Kidney epithelial cell (primary cell): ENCODE results near the gene EN2. TPM values are rescaled to one million over a fixed set of nuclear protein-coding genes. Genes with fewer than 3 reads are reported as not detected.

Experiments
- DNase-seq: peaks from one replicate; pipeline ENCODE4 v3.0.0-alpha.2; 2010; ENCODE audit warnings: low read depth
- H3K27me3 ChIP-seq: 2 replicates; pipeline ENCODE4 v1.6.0; 2011; ENCODE audit warnings: low read length; ENCODE audit not compliant: control insufficient read depth, insufficient read depth
- H3K36me3 ChIP-seq: 2 replicates; pipeline ENCODE4 v1.5.1; 2011; ENCODE audit warnings: low read length; ENCODE audit not compliant: control insufficient read depth, insufficient read depth
- H3K4me3 ChIP-seq: 2 replicates; pipeline ENCODE4 v1.5.1; 2011; ENCODE audit warnings: low read depth, mild to moderate bottlenecking, control low read depth, low read length
- CTCF ChIP-seq: IDR thresholded peaks from 2 replicates; pipeline ENCODE4 v1.5.1; 2011; ENCODE audit warnings: mild to moderate bottlenecking, moderate library complexity, low read length, control low read depth, inconsistent platforms; ENCODE audit not compliant: insufficient read depth, poor library complexity, severe bottlenecking
- total RNA-seq: library from RNA; depleted of rRNA; stranded (reverse); fragments of >200 nt; gene quantifications from 2 replicates; pipeline ENCODE4 v1.2.3, GENCODE V29; 2015

EN2 gene
- total RNA-seq, 1 donor from 2014 or later = 0.17 TPM

GRCh38 chr7:155425011-155425340, 33.0 kb upstream of the EN2 start:
- no peak overlapping the region for H3K4me3 ChIP-seq
- no peaks in the 10 kb centered on the region for H3K36me3 ChIP-seq
- TF ChIP-seq CTCF = no peak
- peaks cover 4% of the 10 kb centered on the region for H3K27me3 ChIP-seq
- no peak for DNase-seq

GRCh38 chr7:155425887-155426286, 32.0 kb upstream of the EN2 start:
- Histone ChIP-seq H3K36me3 (no peaks in the 10 kb centered on the region), H3K4me3 (no peak overlapping the region), H3K27me3 (peaks cover 4% of the 10 kb centered on the region)
- DNase-seq = no peak
- no peak for TF ChIP-seq CTCF

- no peaks in the 10 kb centered on the region for H3K36me3 ChIP-seq
- H3K4me3 ChIP-seq = no peak overlapping the region
- DNase-seq = no peak
- no peak for TF ChIP-seq CTCF
- peaks cover 4% of the 10 kb centered on the region for H3K27me3 ChIP-seq
Observed at GRCh38 chr7:155426543-155427410, 31.2 kb upstream of the EN2 start.

- Histone ChIP-seq H3K4me3 (no peak overlapping the region), H3K36me3 (no peaks in the 10 kb centered on the region), H3K27me3 (peaks cover 4% of the 10 kb centered on the region)
- no peak for DNase-seq
- TF ChIP-seq CTCF = no peak
Observed at GRCh38 chr7:155427411-155428038, 30.4 kb upstream of the EN2 start.

GRCh38 chr7:155428171-155428834, 29.6 kb upstream of the EN2 start:
- no peak for TF ChIP-seq CTCF
- peaks cover 5% of the 10 kb centered on the region for H3K27me3 ChIP-seq
- DNase-seq = no peak

More at GRCh38 chr7:155428171-155428834, 29.6 kb upstream of the EN2 start:
- Histone ChIP-seq H3K36me3 (no peaks in the 10 kb centered on the region), H3K4me3 (no peak overlapping the region)
